GM21528 (cell line): ENCODE data around the gene SMDT1.
A peak's percentile ranks its signal among the peaks of the same experiment; 100 is the strongest.
"Not testable (repeated sequence)": the region's sequence is repeated elsewhere in the genome, so short reads cannot be mapped to it uniquely, and the experiment has no call there.

Experiments
- ATAC-seq: cut with Tn5 transposase; IDR thresholded peaks from one replicate; pipeline ENCODE4 v1.9.1; 2021; ENCODE audit warnings: mild to moderate bottlenecking, moderate library complexity; ENCODE audit not compliant: unreplicated experiment, low FRiP score

SMDT1 gene

DNA sequence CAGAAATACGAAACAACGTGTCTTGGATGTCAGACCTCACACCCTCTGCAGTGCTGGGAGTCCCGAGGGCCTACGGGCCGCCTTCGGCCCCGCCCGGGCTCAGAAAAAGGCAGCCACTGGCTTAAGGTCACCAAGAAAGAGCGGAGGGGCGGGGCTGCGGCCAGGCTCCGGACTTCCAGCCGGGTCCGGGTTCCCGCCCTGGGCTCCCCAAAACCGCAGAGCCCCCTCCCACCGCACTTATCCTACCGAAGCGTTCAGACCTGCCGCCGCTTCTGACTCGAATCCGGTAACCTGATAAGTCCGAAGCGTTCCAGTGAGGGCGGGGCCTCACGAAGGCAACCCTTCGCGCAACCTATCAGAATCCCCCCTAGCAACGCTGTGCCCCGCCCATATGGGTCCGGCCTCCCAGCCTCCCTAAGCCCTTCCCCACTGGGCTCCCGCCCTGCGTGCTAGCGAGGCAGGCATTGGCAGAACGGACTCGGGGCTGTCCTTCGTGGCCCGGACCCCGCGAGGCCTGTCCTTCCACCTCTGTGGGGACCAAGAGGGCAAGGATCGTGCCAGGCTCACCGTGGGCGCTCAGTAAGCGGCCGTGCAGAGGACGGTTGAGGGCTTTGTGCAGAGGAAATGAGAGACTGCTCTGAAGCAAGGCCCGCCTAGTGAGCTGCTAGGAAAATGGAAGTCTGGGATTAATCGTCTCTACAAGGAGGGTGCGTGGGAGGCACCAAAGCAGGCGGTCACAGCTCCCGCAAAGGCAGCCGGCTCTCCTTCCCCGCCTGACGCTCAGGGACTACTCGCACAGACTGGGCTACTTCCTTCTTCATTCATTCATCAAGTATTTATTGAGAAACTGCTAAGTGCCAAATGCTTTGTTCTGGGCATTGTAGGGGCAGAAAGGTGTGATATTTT lies 8.7 kb upstream of the SMDT1 start, which contains the start of gene NAGA:
TSS of gene NAGA (minus strand) at position 296 of the 906 bp plus-strand sequence. CDS start 515 bp downstream, outside the sequence.
- peak; percentile 83 for ATAC-seq

DNA sequence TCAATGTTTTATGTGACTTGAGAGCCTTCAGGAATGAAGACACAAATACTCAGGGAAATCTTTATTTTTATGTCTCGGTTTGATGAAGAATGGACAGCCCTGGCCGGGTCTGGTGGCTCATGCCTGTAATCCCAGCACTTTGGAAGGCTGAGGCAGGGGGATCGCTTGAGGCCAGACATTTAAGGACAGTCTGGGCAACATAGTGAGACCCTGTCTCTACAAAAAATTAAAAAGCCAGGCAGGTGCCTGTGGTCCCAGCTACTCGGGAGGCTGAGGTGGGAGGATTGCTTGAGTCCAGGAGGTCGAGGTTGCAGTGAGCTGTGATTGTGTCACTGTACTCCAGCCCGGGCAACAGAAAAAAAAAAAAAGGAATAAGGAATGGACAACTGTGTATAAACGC lies 8.0 kb upstream of the SMDT1 start:
- ATAC-seq, result not testable (repeated sequence)

DNA sequence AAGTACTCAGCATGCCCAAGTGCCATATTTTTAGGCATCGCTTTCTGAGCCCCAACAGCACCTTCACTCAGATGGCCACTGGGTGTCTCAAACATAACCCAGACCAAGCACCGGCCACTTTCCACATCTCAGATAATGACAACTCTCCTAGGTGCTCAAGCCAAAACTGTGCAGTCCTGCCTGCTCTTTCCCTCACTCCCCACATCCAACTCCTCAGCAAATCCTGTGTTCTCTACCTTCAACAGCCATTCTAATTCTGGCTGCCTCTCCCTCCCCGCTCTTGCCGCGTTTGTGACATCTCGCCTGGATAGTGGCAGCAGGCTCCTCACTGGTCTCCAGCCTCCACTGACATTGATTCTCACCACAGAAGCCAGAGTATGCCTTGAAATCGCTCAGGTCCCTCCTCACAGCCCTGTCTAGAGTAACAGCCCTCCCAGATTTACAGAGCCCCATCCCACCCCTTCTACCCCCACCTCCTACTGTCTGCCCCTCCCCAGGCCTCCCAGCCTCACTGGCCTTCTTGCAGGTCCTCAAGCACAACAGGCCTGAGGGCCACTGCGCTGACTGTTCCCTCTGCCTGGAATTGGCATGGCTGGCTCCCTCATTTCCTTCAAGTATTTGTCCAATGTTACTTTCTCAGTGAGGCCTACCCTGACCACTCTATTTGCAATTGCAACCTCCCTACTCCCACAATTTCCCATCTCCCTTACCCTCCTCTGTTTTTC lies 6.7 kb upstream of the SMDT1 start:
- no peak for ATAC-seq

DNA sequence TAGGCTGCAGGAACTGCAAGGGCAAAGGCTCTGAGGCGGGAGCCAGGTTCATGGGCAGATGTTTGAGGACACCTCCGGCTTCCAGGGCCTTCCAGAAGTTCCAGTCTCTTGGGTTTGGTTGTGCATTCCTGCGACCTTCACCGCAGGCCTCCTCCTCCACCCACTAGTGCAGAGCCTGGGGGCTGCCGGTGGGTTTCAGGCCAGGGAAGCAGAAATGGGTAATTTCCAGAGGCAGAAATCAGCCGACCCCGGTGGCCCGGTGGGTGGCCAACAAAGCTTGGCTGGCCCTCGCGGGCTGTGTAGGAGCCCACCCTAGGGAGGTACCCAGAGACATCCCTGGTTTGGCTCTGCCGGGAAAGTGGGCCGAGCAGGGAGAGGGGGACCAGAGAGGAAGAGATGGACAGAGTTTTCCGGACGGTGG lies 5.9 kb upstream of the SMDT1 start:
- ATAC-seq, result no peak

DNA sequence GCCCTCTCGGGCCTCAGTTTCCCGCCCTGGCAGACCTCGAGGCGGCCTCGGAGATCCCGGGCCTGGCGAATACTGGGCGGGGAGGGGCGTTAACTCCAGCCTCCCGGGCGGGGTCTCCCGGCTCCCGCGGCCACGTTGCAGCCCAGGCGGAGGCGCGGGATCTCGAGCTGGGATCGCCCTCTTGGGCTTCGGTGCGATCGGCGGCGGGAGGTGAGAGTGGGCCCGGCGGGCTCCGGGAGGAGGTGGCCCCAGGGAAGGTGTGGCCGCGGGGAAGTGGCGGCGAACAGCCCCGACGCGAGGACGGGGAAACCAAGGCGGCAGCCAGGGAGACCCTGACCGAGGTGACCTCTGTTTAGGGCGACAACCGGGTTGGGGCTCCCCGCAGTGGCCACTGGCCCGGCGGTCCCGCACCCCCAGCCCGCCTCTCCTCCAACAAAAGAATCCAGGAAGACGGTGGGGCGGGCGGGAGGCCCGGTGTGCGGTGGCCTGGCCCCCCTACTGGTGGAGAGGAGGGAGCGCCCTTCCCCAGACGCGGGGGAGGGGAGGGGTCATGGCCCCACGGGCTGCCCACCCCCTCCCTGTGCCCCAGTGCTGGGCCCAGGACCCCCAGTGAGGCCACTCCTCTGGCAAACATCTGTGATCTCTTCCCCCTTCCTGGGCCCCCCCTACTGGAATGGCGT lies 5.2 kb upstream of the SMDT1 start, which contains the start of gene PHETA2:
TSS of gene PHETA2 (plus strand) at position 117 of the 680 bp plus-strand sequence. CDS start 3,046 bp downstream, outside the sequence.
- no peak for ATAC-seq

DNA sequence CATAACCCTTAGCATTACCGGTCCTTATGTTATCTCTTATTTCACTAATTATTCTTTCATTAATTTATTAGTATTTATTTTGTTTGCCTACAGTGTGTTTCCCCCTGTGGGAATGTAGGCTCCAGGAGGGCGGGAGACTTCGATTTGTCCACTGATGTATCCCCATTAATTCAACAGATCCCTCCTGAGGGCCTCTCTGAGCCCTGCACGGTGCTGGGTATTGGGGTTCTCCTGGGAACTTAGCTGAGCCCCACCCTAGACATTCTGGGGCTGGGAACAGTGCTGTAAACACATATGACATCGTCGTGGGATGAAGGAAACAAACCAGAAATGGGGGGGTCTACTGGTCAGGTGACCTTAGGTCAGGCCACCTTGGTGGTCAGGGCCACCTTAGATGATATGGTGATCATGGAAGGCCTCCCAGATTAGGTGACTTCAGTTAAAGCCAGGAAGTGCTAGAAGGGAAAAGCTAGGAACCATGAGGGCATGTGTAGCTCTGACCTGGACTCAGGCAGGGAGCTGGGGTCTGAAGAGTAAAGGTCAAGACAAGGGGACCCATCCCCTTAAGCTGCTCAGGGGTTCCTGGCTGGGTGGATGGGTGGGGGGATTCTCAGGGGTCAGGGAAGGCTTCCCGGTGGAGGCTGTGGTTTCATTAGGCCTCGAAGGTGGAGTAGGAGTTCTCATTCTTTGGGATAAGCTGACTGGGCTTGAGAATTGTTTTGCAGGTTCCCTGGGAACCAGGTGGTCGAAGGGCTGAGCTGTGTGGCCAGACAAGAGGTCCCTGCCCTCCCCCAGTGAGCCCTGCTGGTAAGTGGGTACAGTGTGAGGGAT lies 4.4 kb upstream of the SMDT1 start:
- no peak for ATAC-seq

DNA sequence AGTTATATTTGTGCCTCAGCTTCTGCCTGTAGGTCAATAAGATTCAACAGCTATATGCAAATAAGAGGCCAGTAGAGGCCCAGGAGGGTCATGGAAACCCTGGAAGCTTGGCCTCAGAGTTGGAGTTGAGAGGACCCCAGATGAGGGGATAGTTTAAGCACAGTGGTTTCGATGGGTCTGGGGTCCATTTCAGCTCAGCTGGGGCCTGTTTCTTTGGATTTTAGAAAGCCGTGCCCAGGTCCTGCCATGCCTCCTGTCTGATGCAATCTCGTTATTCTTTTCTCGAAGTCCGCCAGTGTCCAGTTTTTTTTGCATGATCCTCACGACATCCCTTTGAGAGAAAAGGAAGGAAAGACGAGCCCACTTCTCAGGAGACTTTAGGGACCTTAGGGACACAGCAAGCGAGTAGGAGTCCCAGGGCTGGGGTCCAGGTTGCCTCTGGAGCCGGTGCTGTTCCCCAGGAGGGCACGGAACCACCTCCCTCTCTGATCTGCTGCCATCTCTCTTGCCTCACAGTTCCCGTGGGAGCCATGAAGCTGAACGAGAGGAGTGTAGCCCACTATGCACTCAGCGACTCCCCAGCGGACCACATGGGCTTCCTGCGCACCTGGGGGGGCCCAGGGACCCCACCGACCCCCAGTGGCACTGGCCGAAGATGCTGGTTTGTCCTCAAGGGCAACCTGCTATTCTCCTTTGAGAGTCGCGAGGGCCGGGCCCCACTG lies 2.6 kb upstream of the SMDT1 start:
- no peak for ATAC-seq

DNA sequence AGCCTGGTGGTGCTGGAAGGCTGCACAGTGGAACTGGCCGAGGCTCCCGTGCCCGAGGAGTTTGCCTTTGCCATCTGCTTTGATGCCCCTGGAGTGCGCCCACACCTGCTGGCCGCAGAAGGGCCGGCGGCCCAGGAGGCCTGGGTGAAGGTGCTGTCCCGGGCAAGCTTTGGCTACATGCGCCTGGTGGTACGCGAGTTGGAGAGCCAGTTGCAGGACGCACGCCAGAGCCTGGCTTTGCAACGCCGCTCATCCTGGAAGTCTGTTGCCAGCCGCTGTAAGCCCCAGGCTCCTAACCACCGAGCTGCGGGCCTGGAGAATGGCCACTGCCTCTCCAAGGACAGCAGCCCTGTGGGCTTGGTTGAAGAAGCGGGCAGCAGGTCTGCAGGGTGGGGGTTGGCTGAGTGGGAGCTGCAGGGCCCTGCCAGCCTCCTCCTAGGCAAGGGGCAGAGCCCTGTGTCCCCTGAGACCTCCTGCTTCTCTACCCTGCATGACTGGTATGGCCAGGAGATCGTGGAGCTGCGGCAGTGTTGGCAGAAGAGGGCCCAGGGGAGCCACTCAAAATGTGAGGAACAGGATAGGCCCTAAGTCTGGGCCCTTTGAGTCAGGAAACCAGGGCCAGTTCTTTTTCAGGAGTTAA lies 1.9 kb upstream of the SMDT1 start:
- no peak for ATAC-seq

DNA sequence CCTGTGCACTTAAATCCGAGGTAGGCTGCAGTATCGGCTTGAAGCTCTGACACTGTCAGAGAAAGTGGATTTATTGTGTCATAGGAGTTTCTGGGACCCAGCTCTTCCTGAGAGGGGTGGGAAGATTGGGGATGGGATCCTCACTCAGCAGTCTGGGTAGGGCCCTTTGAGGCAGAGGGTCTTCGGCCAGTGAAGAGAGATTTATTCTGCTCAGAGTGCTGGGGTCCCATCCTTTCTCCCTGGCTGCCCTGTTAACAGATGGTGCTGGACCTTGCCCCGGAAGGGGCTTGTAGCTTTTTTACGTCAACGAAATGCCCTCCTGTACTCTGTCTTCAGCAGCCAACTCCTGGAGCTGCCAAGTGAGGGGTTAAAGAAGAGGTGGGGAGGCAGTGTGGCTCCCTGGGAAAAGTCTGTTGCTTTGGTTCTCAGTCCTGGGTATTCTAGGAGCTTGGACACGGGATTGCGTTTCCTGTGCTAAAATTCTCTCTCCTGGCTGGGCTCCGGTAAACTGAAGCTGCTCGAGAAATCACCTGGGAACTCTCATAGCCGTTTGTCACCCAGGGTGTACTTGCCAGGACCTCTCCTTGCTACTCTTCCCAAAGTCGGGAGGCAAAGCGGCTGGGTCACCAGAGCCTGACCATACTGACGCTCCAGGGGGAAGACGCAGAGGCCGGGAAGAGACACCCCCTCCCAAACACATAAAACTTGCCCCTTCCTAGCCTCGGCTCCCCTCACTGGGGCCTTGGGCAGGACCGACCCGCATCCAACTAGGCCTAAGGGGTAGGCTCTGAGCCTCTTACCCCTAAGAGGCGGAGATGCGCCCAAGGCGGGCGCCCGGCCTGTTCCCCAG lies 806 bp upstream of the SMDT1 start:
- ATAC-seq, result peak; percentile 6

DNA sequence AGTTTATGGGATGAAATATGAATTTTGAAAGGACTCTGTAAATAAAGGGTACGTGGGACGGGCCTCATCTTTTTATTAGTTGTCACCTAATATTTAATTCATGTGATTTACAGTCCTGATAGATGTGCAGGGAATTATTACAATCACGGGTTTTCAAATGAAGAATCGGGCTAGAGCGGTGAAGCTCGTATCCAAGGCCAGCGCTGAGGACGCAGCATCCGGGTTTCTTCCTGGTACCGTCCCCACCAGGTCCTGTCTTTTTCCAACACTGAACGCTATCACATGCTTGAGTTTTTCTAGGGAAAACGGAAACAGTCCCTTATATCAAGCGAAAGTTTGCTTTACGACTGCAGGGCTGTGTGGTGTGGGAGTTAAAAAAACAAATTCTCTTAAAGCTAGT lies 787 bp downstream of the SMDT1 start:
- ATAC-seq, result no peak

DNA sequence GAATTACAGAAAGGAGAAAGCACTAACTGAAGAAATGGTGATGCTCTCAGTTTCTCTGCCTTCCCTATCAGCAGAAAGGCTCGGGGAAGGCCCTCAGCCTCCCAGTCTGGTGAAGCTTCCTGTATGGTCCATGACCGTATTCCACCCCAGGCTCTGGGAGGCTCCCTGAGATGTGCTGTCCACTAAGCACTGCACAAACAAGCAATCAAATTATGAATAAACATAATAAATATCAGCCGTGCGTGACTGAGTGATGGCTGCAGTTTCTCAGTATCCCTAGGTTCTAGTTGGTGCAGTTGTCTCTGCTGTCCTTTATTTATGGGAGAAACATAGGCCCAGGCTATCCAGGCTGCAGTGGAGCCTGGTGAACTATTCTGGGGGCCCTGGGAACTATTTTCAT lies 3.6 kb downstream of the SMDT1 start:
- ATAC-seq, result no peak

DNA sequence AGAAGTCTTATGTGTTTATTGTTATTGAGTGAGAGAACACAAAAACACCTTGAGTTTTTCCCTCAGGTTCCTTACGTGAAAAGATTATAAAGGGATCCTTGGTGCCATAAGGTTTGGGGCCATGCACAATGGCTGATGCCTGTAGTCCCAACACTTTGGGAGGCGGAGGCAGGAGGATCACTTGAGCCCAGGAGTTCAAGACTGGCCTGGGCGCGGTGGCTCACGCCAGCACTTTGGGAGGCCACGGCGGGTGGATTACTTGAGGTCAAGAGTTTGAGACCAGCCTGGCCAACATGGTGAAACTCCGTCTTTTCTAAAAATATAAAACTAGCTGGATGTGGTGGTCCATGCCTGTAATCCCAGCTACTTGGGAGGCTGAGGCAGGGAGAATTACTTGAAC lies 5.4 kb downstream of the SMDT1 start:
- no peak for ATAC-seq

DNA sequence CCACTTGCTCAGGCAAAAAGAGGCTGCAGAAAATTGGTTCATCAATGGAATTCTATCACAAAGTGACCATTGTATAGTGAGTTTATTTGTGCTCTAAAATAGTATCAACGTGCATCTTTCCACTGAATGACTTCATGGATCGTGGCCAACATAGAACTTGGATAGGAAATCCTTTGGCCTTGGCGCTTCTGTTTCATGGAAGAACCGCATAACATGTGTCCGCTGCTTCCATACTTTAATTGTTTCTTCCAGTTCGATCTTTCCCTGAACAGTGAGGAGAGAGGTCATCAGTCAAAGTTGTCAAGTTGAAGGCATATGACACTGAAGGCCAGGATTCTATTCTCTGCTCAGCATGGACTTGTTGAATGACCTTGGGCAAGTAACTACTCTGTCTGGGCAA lies 6.6 kb downstream of the SMDT1 start:
- ATAC-seq, result no peak

DNA sequence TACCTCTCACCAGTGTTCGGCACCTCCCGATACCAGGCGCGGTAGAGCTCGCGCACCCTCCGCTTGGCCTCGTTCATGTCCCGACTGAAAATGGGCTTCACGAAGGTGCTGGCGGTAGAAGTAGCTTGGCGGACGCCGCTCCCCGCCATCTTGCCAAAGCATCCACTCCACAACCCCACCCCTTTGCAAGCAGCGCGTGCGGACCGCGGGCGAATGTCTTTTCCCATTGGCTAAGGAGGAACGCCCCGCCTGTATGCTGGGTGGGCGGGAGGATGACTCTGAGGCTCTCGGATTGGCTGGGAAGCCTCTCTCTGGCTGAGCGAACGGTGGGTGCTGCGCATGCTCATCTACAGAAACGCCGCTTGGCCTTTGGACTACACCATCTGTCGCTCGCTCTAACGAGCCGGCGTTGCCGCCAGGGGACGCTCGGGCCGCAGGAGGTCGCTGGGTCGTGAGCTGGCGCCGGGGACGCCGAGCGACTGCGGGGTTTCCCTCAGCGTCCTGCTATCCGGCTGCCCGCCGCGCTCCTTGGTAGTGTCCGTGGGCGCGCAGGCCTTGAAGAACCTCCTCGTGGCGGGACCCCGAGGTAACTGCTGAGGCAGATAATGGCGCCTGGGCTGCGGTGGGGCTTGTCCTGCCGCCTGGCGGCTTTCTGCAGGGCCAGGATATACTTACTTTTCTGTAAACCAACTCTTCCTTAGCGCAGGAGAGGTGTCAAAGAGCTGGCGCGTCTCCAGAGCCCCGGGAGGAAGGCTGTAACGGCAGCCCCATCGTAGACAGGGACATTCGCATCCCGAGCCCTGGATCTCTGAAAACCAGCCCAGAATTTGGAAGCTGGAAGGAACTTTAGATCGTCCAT lies 11.3 kb downstream of the SMDT1 start, which contains the start of gene NDUFA6:
TSS of gene NDUFA6 (minus strand) at position 177 of the 859 bp plus-strand sequence. CDS start at position 149, 28 bp downstream.
- peak; percentile 95 for ATAC-seq

DNA sequence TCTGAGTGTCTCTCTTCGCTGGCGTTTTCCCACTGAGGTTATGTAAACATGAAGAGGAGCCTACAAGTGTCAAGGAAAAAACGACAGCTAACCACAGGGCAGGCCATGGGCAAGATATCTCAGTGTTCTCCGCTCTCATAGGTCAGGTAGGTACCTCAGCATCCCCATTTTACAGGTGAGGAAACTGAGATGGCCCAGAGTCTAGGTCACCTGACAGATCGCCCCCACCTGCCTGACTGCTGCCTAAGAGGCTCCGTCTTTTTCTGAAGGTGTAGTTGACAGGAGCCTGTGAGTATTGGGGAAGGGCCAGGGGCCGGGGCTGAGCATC lies 11.9 kb downstream of the SMDT1 start:
- no peak for ATAC-seq

DNA sequence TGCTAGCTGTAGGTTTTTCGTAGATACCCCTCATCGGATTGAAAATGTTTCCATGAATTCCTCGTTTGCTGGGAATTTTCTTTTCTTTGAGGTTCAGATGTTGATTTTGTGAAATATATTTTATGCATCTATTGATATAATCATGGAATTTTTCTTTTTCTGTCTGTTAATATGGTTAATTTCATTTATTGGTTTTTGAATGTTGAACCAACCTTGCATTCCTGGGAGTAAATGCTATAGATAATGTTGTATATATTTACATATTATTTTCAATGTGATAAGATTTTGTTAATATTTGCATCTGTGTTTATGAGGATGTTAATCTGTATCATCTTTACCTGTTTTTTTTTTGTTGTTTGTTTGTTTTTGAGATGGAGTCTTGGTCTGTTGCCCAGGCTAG lies 21.7 kb downstream of the SMDT1 start:
- ATAC-seq, result no peak

DNA sequence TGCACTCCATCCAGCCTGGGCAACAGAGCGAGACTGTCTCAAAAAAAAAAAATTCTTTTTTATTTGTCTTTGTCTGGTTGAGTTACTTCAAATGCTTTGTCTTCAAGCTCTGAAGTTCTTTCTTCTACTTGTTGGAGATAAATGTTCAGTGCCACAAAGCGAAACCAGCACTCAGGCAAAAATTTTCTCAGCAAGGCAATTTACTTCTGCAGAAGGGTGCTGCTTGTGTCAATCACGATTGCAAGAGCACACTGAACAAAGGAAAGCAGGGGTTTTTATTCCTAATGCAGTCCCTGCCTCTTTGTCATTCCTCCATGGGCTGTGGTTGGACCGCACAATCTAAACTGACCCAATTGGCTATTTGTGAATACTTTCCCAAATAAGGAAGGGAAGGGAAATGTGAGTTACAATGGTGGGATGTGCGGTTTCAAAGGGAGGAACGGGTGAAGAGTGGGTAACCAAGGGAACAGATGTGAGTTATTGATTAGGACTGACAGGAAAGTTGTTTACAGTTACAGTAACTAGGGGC lies 24.9 kb downstream of the SMDT1 start:
- not testable (repeated sequence) for ATAC-seq
